Transverse colon (tissue), 3 donors: ENCODE data around the gene ITGA4.

Experiments used
- CTCF ChIP-seq, 5 experiments: fragments of 200-600 bp in 3 of 5; fragments of 450-650 bp in 2 of 5; sonication (generic) in 3 of 5; IDR thresholded peaks; 1 replicate in 2 of 5; 2 replicates in 3 of 5; pipeline ENCODE4 v1.5.1; 2016 to 2017; ENCODE audit warnings: antibody characterized with exemption in 5 of 5, inconsistent platforms in 3 of 5, mild to moderate bottlenecking in 2 of 5, moderate library complexity in 1 of 5
- POLR2A ChIP-seq: fragments of 450-650 bp; IDR thresholded peaks from one replicate; pipeline ENCODE4 v1.6.1; 2016; ENCODE audit warnings: antibody characterized with exemption, mild to moderate bottlenecking, moderate library complexity

GRCh38 chr2:181554061-181554830 lies 97.1 kb downstream of the ITGA4 start:
- TF ChIP-seq CTCF (IDR thresholded peaks at IDR 0.05): no peak
- TF ChIP-seq POLR2A: no peak
